ENCODE data around the gene VAMP7.
"Not testable (repeated sequence)": the region's sequence is repeated elsewhere in the genome, so short reads cannot be mapped to it uniquely, and the experiment has no call there.

Gene VAMP7, protein sequence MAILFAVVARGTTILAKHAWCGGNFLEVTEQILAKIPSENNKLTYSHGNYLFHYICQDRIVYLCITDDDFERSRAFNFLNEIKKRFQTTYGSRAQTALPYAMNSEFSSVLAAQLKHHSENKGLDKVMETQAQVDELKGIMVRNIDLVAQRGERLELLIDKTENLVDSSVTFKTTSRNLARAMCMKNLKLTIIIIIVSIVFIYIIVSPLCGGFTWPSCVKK

GRCh38 chrX:155881158-155881993 lies at the start of gene VAMP7:
TSS of gene VAMP7 (plus strand) at chrX:155881345. CDS start at chrX:155889467, 8,122 bp downstream.
- DNase-seq, result peak; percentile 88

DNA sequence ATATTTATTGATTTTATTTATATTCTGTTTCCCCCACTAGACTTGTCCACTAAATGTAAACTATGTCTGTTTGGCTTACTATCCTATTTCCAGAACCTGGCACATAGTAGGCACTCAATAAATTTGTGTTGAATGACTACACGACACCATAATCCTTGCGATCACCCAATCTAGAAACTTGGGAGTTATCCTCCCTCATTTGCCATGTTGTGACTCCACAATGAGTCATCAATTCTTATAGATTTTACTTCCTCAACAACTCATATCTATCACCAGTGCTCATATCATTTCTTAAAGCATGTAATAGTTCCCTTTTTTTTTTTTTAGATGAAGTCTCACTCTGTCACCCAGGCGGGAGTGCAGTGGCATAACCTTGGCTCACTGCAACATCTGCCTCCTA lies 39.9 kb upstream of the VAMP7 start:
- no peak for DNase-seq

- not testable (repeated sequence) for DNase-seq
These were observed 29.4 kb upstream of the VAMP7 start for GRCh38 chrX:155851786-155852185.

DNA sequence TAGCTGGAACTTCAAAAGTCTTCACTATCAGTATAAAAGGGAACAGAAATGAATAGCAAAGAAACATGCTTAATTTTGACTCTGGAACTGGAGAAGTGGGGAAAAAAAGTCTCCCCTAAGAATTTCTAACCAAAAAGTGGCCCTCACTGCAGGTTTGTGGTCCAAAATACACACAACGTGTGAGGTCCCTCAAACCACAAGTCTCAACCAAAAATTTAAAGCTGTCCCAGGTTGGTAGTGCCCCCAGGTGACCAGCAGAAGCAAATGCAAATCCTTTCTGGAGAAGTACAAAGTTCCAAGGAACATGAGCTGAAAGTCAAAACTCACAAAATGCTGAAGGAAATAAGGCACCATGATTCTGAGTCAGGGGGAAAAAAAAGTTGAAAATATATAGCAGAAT lies 23.6 kb upstream of the VAMP7 start:
- peak; percentile 31 for DNase-seq

GRCh38 chrX:155864655-155865054 lies 16.5 kb upstream of the VAMP7 start:
- no peak for DNase-seq

DNA sequence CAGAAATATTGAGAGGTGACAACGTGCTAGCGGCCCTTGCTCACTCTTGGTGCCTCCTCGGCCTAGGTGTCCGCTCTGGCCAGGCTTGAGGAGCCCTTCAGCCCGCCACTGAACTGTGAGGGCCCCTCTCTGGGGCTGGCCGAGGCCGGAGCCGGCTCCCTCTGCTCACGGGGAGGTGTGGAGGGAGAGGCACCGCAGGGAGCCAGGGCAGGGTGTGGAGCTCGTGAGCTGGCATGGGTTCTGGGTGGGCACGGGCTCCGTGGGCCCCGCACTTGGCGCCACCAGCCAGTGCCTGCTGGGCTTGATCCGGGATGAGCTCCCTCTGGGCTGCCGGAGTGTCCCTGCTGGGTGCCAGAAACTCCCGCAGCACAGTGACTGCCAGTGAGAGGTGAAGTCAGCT lies 16.0 kb upstream of the VAMP7 start:
- no peak for DNase-seq

- DNase-seq, result no peak
These were observed 13.3 kb upstream of the VAMP7 start for GRCh38 chrX:155867821-155868220.

- DNase-seq, result no peak
These were observed 10.2 kb upstream of the VAMP7 start for GRCh38 chrX:155870958-155871357.

DNA sequence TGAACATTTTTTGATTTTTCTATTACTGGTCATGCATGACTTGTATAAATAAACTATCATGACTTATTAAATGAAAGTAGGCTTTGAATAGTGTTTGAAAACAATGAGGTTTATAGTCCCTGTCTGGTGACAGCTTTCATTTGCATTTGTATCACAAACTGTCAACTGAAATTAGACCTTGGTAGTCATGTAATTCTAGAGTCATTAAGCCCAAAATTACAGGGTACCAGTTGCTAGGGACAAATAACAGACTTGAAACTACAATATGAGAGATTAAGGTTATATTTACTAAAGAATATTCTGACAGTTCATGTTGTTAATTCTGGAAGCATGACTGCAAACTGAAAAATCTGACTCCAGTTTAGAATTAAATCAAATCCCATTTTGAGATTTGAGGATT lies 9.2 kb upstream of the VAMP7 start:
- no peak for DNase-seq

- DNase-seq, result no peak
These were observed 8.0 kb upstream of the VAMP7 start for GRCh38 chrX:155873188-155873587.

DNA sequence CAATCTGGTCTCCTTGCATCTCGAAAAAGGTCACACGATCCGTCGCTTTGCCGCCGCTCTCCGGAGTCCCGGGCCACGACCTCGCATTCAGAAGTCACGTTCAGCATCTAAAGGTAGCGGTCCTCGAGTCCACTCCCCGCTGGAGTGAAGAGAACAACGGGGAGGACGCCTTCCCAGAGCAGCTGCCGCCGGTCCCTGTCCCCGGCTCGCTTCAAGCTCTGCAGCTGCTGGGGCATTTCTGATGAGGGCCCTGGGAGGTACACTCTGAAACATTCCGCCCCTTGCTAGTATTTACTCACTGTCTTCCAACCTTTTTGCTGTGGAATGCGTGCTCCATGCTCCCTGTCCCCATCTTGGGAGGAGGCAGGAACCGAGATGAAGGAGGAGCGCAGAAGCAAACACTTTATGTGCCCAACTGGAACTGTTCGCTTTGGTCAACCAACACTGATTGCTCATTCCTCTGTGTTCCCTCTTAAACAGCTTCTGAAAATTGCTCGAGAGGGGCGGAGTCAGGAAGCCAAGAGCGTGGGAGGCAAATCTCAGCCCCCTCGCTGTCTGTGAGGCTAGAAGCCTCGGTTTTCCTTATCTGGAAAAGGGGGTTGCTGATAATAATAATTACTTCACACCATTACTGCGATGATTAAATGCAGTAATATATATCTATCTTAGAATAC lies 6.4 kb upstream of the VAMP7 start:
- DNase-seq, result no peak

DNA sequence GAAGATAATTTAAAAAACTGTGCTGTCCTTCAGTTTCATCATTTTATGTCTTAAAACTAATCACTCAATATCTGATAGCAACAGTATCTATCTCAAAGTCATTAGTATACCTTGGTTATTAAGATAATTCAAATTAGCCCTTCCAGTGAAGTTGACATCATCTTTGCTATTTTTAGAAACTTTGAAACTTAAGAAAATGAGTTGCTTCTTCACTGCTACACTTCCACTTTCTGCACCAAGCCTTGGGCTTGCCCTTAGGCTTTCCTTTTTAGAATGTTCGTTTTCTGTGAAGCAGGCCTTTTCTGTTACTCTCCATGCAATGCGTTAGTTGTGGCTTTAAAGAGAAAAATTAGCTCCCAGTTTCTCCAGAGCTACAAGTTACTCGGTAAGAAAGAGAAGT lies 4.4 kb upstream of the VAMP7 start:
- no peak for DNase-seq

DNA sequence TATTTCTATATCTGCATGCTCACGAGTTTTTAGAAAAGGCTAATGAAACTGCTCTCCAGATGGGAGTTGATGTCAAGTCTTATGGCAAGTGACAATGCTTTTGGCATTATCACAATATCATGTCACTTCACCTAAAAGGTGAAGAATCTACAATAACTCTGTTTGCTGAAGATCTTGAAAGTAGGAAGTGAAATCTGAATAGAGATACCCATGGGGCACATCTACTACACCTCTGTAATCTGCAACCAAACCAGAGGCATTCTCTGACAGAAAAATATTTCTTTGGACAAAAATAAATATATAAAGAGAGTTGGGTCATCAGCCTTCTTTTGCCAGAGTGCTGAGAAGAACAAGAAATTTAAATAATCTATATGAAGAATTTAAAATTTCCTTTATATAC lies 3.9 kb upstream of the VAMP7 start:
- no peak for DNase-seq

DNA sequence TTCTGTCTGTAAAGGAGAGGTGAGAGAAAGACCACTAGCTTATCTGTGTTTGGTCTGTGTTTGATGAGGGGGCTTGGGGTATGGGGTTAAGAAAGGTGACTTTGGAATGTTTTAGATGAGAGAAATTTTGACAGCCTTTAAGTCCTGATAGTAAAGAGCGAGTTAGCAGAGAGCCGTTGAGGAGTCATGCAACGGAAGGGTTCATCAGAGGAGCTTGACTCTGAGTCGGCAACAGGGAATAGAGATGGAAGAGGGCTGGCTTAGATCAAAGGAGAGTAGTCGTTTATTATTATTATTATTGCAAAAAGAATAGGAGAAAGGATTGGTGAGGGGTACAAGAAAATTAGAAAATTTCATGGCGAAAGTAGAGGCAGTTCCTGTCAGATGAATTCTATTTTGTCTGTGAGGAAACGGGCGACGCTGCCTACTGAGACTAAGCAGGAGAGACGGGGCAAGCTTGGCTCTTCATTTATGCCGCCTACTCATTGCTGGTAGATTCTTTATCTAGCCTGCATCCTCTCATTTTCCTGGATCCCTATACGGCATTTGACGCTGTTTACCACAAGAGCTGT lies 473 bp upstream of the VAMP7 start:
- DNase-seq, result no peak

DNA sequence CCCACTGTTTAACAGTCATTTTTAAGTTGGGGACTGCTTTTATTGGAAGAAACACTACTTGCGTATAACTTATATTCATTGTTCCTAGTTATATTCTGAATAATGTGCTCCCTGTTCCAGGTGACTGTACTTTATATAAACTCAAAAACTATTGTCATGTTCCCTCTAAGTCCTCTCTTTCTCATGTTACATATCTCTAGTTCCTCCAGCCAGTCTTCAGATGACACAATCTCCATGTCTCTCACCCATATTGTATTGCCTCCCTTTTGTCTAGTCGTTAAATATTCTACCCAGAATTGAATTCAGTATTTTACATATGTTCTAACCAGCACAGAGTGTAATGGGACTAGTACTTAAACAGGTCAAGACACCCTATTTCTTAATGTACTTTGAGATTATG lies 5.3 kb downstream of the VAMP7 start:
- DNase-seq, result no peak

- DNase-seq, result no peak
These were observed 7.0 kb downstream of the VAMP7 start for GRCh38 chrX:155888139-155888538.

GRCh38 chrX:155889328-155889727 lies 8.2 kb downstream of the VAMP7 start:
- no peak for DNase-seq

DNA sequence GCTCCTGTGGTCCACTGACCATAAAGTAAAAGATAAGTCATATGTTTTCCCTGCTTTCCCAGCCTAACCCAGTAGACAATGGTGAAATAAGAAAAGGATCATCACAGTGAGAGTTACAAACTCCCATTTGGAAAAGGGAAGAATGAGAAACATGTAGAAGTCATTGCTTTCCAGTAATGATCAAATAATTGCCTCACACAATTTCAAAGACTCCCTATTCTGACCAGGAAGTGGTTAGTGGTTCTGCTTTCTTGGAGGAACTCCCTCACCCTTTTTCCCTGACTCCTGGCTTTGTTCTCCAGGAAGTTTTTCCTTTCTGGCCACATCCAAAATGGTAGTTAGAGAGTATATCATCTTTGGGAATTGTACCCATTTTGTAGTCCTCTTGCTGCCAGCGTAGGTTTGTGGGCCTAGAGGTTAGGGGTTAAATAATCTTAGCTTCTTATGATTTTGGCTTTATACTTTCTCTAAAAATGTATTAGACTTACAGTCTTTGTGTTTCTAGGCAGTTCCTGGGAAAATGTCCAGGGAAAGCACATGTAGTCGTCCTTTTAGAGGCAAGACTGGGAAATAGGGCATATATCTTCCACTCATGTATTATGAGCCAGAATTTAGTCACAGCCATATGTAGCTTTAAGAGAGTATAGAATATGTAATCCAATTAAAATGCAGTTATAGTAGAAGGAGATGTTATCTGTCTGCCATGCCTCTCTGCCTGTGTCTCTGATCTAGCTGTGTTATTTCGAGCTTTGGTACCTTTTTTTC lies 10.5 kb downstream of the VAMP7 start:
- no peak for DNase-seq

DNA sequence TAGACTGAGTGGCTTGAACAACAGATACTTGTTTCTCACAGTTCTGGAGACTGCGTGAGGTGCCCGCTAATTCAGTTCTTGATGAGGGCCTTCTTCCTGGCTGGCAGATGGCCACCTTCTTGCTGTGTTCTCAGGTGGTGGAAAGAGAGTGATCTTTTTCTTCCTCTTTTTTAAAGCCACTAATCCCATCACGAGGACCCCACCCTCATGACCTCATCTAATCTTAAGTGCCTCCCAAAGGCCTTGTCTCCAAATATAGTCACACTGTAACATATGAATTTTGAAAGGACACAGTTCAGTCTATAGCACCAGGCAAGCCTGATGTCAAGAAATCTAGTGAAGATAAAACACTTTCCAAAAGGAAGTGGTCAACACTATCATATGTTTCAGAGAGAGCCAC lies 12.4 kb downstream of the VAMP7 start:
- DNase-seq, result no peak

- no peak for DNase-seq
These were observed 15.4 kb downstream of the VAMP7 start for GRCh38 chrX:155896512-155896911.

DNA sequence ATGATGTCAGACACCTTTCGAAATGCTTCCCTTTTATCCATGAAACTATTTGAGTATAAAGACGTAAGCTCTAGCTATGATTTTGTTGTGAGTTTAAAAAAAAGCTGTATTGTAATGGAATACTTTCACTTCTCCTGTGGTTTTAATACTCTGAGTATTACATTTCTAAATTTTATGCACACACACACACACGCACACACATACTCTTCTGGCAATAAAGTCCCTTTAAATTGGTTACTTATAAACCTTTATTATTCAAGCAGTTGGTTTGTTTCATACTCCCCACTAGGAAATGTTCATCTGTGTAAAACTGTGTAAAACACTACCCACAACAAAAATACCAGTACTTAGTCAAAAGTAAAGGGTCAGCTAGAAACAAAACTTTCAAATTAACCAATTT lies 18.2 kb downstream of the VAMP7 start:
- no peak for DNase-seq

- no peak for DNase-seq
These were observed 19.6 kb downstream of the VAMP7 start for GRCh38 chrX:155900765-155901164.

- not testable (repeated sequence) for DNase-seq
These were observed 26.5 kb downstream of the VAMP7 start for GRCh38 chrX:155907661-155908060.

Data from left hindlimb (tissue), 1 donor.